Motor neuron (in vitro differentiated cells): Measurements from ENCODE around the gene AFMID. TPM values are rescaled to one million over a fixed set of nuclear protein-coding genes. Genes with fewer than 3 reads are reported as not detected.
"Not testable (repeated sequence)": the region's sequence is repeated elsewhere in the genome, so short reads cannot be mapped to it uniquely, and the experiment has no call there.

Source experiments
- ATAC-seq, 8 experiments: fragments of 200-7000 bp; cut with Tn5 transposase; replicated peaks in 6 of 8; 2 replicates each; pipeline ENCODE4 v1.8.0; 2021; ENCODE audit warnings: mild to moderate bottlenecking in 8 of 8, moderate library complexity in 8 of 8
- H3K27ac ChIP-seq, 2 donors: fragments of 250-450 bp; sonication (Bioruptor Pico); 2 replicates each; pipeline ENCODE4 v1.9.0; 2021; ENCODE audit warnings: antibody characterized with exemption in 2 of 2, mild to moderate bottlenecking in 2 of 2, moderate library complexity in 1 of 2
- H3K4me1 ChIP-seq, 2 donors: fragments of 250-450 bp; sonication (Bioruptor Pico); replicated peaks in 1 of 2; 2 replicates each; pipeline ENCODE4 v1.6.1; 2021; ENCODE audit warnings: antibody characterized with exemption in 2 of 2, mild to moderate bottlenecking in 2 of 2, moderate library complexity in 1 of 2
- H3K4me3 ChIP-seq, 5 donors: fragments of 250-450 bp; sonication (Bioruptor Pico); 2 replicates each; pipeline ENCODE4 v1.9.0; 2021; ENCODE audit warnings: antibody characterized with exemption in 5 of 5, mild to moderate bottlenecking in 5 of 5, moderate library complexity in 4 of 5
- WGBS, 10 experiments: fragments of 450-650 bp; shearing (Covaris generic); methylation state at CpG; one replicate each; pipeline ENCODE4 v1.0.0; 2022; 5-methylcytosine and 5-hydroxymethylcytosine counted together
- in situ Hi-C, 9 experiments: fragments of 400-800 bp; cut with MboI; loops; one replicate each; pipeline ENCODE4 v1.15.0; 2021; ENCODE audit warnings: low sequenced_read_pairs in 9 of 9, low pct_unique_long_range_greater_than_20kb in 2 of 9; ENCODE audit not compliant: unreplicated experiment in 9 of 9
- total RNA-seq, 8 experiments: library from RNA; unstranded; fragments of 300-600 nt; gene quantifications; 2 replicates each; pipeline versions ENCODE4 v1.2.3 to v1.2.4, GENCODE V29; 2022

The AFMID gene
- total RNA-seq, 8 experiments from 2014 or later: 5.1 to 34.7 (median 21.2) TPM

- in situ Hi-C loops: no loop called here
Measured at GRCh38 chr17:78242024-78242742, 55.0 kb downstream of the AFMID start.

GRCh38 chr17:78247304-78247703, 60.1 kb downstream of the AFMID start:
- Histone ChIP-seq H3K4me3 (no peak overlapping the region), H3K4me1 (peaks cover 9 to 10% of the 10 kb centered on the region in 2 donors), H3K27ac (no peak overlapping the region)
- 26 to 100% (median 55%) methylated on average over 1 to 5 of the region's 8 CpGs; no CpG with 5 or more reads in 2 of the 10 experiments for WGBS, 10 experiments
- in situ Hi-C loops: no loop called here
- ATAC-seq: no peak

More at GRCh38 chr17:78242024-78242742, 55.0 kb downstream of the AFMID start:
- 29 to 100% (median 73%) methylated on average over 1 to 6 of the region's 21 CpGs; no CpG with 5 or more reads in 3 of the 10 experiments for WGBS, 10 experiments
- Histone ChIP-seq H3K4me3 (no peak overlapping the region), H3K27ac (peak overlapping the region; percentile 74 to 77), H3K4me1 (peaks cover 12 to 17% of the 10 kb centered on the region in 2 donors)
- peak in 5 of 8 experiments; percentile 5 to 10 (median 7) for ATAC-seq

DNA sequence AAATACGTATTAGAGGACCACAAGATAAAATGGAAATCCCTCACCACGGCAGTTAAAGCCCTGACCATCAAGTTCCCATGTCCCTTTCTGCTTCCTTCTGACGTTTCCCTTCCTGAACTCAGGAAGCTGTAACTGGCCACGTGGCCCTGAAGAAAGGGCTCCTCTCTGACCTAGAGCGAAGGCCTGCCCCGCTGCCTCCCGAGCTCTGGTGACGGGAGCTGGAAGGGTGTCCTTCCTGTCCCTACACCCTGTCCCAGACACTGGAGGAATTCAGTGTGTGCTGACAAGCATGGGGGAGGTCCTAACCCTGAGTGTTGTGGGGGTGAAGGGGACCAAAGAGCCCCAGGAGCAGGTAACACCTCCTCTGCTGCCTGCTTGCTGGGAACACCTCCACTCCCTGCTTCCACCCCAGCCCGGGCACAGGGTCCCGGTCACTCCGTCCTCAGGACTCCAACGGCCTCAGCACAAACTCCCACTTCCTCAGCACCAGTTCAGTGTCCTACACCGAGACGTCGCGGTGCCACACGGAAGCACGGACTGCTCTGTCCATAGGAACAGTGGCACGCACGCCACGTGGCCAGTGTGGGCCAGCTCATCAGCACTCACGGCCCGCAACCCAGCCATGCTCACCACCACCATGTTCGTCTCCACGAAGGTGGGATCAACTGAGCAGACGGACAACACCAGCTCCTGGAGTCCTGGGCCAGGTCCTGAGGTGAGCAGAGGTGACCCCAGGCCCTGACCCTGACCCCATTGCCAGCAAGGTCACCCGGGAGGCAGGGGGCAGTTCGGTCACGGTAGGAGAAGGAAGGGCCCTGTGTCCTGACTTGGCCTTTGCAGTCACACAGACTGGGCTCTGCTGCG, 61.1 kb downstream of the AFMID start:
- Histone ChIP-seq H3K27ac (no peak overlapping the region), H3K4me3 (no peak overlapping the region), H3K4me1 (peaks cover 10 to 11% of the 10 kb centered on the region in 2 donors)
- 57 to 93% (median 74%) methylated on average over 1 to 9 of the region's 30 CpGs; no CpG with 5 or more reads in 6 of the 10 experiments for WGBS, 10 experiments
- in situ Hi-C loops: no loop called here
- no peak for ATAC-seq

DNA sequence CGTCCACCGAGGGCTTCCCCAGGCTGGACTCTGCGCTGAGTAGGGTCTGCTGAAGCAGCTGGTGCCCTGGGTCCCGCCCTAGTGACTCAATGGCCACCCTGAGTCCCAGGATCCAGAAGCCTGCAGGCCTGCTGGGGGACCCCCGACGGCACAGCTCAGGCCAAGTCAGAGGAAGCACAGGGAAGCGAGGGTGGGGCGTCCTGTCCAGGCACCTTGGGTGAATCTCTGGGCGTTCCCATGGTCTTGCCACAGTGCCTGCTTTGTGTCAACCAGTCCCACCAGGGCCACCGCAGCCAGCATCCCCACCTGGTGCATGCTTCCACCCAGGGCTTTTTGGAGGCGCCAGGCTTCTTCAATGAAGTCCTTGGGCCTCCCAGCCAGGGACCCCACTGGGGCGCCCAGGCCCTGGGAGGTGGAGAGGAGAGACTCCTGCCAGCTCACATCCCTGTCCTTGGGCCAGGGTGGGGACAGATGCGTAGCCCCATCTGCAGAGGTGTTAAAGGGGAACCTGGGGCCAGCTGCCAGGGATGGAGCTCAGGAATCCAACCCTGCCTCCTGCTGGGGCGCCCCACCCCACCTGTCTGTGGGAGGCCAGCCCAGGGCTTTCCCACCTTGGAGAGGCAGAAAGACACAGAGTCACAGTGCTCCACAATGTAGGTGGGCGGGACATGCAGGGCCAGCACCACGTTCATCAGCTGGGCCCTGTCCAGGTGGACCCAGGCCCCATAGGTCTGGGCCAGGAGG, 62.1 kb downstream of the AFMID start:
- H3K27ac ChIP-seq: no peak overlapping the region
- no peak for ATAC-seq
- H3K4me1 ChIP-seq: peaks cover 16 to 17% of the 10 kb centered on the region in 2 donors
- 81 to 100% (median 92%) methylated on average over 2 to 4 of the region's 16 CpGs; no CpG with 5 or more reads in 6 of the 10 experiments for WGBS, 10 experiments
- H3K4me3 ChIP-seq: no peak overlapping the region
- in situ Hi-C loops: no loop called here

DNA sequence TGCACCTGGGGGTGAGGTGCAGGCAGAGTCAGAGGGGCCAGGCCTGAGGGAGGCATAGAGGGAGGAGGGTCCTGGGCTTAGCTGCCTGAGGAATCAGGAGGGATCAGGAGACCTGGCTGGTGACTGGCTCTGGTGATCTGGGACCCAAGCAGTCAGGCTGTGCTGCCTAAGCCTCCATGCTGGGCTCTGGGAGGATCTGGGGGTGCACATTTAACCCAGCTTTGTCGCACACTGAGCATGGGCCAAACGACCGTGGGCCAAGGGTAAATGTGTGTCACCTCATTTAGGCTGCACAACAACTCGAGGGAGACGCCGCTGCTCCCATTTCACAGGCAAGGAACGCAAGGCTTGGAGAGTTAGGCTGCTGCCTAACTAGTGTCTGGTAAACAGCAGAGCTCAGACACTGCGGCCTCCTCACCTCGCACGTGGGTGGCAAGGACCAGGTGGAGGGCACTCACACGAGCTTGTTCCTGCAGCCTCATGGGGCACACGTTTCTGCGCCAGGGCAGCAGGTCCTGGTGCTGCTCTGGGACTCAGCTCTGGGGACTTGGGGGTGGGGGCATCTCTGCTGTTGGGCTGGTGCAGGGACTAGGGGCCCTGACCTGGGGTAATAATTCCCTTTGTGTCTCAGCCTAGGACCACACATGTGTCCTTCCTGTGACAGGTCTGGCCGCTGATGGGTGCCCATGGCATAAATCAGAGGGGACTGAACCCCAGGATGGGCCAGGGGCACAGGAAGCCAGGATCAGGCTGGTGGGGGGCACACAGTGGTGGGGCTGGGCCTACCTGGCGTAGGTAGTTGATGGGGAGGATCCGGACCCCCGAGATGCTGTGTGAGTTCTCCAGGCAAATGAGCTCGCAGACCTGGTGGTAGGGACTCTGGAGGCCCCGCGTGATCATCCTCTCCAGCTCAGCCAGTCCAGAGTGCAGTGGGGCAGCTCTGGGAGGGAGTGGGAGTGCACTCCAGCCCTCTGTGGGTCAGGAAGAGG, 63.0 kb downstream of the AFMID start:
- Histone ChIP-seq H3K4me3 (no peak overlapping the region), H3K27ac (no peak overlapping the region), H3K4me1 (peaks cover 16 to 17% of the 10 kb centered on the region in 2 donors)
- in situ Hi-C loops: no loop called here
- 29 to 90% (median 76%) methylated on average over 1 to 5 of the region's 20 CpGs; no CpG with 5 or more reads in 5 of the 10 experiments for WGBS, 10 experiments
- ATAC-seq: no peak

- 0 to 100% (median 55%) methylated on average over 1 to 4 of the region's 27 CpGs; no CpG with 5 or more reads in 4 of the 10 experiments for WGBS, 10 experiments
- H3K4me3 ChIP-seq: no peak overlapping the region
- ATAC-seq: peak; percentile 67 to 78 (median 68)
- no peak overlapping the region for H3K27ac ChIP-seq
- in situ Hi-C loops: no loop called here
- peaks cover 18% of the 10 kb centered on the region in 2 donors for H3K4me1 ChIP-seq
Measured at GRCh38 chr17:78250891-78251772, 64.0 kb downstream of the AFMID start.

- no peak for ATAC-seq
- Histone ChIP-seq H3K4me1 (peaks cover 24% of the 10 kb centered on the region in 2 donors), H3K27ac (no peak overlapping the region), H3K4me3 (no peak overlapping the region)
- in situ Hi-C loops: no loop called here
- 80% methylated on average over 1 of the region's 6 CpGs; no CpG with 5 or more reads in 9 of the 10 experiments for WGBS, 10 experiments
Measured at GRCh38 chr17:78251773-78252103, 64.6 kb downstream of the AFMID start.

DNA sequence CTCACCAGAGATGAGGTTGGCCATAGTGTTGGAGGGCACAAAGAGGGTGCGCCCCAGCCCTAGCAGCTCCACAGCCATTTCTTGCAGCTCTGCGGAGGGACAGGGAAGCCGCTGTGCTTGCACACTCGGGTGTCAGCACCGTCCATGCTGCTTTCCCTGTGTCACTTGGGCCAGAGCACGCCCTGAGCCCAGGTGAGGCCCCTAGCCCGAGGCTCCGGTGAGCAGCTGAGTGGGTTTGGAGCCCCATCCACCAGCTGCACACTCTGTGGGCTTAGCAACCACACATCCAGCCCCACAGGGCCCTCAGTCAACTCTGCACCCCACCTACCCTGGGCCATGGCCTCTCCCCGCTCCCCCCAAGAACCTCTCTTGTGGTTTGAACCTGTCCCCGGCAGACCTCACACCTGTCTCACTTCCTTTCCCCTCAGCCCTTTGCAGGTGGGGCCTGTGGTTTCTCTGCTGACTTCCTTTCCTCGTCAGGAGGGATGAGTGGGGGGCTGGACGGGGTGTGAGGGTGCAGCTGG, 65.0 kb downstream of the AFMID start:
- peaks cover 28% of the 10 kb centered on the region in 2 donors for H3K4me1 ChIP-seq
- H3K4me3 ChIP-seq: no peak overlapping the region
- WGBS, 10 experiments: 70 to 100% (median 85%) methylated on average over 1 to 2 of the region's 12 CpGs; no CpG with 5 or more reads in 6 of the 10 experiments
- in situ Hi-C loops: no loop called here
- ATAC-seq: no peak
- H3K27ac ChIP-seq: no peak overlapping the region

DNA sequence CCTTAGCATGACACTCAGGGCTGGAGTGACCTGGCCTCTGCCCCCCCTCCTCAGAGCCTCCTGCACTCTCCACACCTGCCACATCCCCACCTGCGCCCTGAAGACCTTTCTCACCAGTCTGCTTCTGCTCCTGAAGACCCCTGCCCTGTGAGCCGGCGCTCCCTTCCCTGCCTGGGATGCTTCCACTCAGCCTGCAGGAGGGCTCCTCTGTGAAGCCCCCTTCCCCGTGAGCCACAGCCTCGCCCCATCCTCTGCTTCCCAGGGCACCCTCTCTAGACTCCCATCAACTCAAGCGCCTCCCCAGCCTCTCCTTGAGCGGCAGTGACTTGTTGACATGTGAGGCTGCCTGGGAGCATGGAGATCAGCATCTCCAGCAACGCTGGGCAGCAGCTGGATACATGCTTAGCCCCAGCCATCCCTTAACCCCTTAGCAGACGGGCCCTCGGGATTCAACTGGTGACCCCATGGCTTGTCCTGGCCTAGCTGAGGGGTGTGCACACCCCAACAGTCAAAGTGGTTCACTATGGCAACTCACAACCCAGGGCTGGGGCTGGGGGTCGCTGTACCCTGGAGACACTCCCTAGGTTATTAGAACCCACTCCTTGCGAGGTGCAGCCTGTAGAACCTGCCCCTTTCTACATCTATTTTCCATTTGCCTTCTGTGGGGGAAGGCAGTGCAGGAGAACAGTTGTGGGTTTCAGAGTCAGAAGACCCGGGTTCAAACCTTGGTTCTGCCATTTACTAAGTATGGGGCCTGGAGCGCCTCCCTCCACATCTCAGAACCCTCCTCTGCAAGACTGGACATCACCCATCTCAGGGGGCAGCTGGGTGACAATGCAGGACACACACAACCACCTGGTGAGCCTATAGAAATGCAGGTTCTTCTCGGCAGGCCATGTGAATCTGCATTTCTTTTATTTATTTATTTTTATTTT, 65.8 kb downstream of the AFMID start:
- in situ Hi-C loops: no loop called here
- ATAC-seq: no peak
- no peak overlapping the region for H3K27ac ChIP-seq
- peak overlapping the region in 1 of 5 donors; percentile 57 for H3K4me3 ChIP-seq
- H3K4me1 ChIP-seq: peaks cover 36% of the 10 kb centered on the region in 2 donors
- 0 to 100% (median 82%) methylated on average over 1 to 6 of the region's 15 CpGs; no CpG with 5 or more reads in 2 of the 10 experiments for WGBS, 10 experiments

DNA sequence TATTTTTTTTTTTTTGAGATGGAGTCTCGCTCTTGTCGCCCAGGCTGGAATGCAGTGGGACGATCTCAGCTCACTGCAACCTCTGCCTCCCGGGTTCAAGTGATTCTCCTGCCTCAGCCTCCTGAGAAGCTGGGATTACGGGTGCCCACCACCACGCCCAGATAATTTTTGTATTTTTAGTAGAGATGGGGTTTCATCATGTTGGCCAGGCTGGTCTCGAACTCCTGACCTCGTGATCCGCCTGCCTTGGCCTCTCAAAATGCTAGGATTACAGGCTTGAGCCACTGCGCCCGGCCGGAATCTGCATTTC, 66.4 kb downstream of the AFMID start:
- ATAC-seq, in situ Hi-C loops: not testable (repeated sequence)
- WGBS, 10 experiments: 60 to 90% (median 82%) methylated on average over 1 to 11 of the region's 12 CpGs; no CpG with 5 or more reads in 4 of the 10 experiments
- peaks cover 42% of the 10 kb centered on the region in 2 donors for H3K4me1 ChIP-seq
- H3K4me3 ChIP-seq: peak overlapping the region; percentile 46 to 85 (median 57)
- H3K27ac ChIP-seq: peak overlapping the region; percentile 93
